Activated CD8-positive, alpha-beta T cell treated with anti-CD3 and anti-CD28 coated beads for 36 hours (primary cell): ENCODE measurements around the gene TRNAU1AP. TPM values are rescaled to one million over a fixed set of nuclear protein-coding genes. Genes with fewer than 3 reads are reported as not detected.

Experiments
- ATAC-seq: fragments of 200-7000 bp; cut with Tn5 transposase; one replicate; pipeline ENCODE4 v1.10.0; 2021; ENCODE audit warnings: mild to moderate bottlenecking, moderate library complexity
- CTCF ChIA-PET: fragments of 350-600 bp; sonication (Branson Sonifier 250); formaldehyde crosslinking; loops from one replicate; lab custom pipeline; 2021; ENCODE audit warnings: antibody characterized with exemption; lab: Charles Lee
- POLR2A ChIA-PET: fragments of 350-600 bp; sonication (Branson Sonifier 250); formaldehyde crosslinking; loops from one replicate; lab custom pipeline; 2021; ENCODE audit warnings: antibody characterized with exemption; lab: Charles Lee
- DNase-seq: peaks from one replicate; pipeline ENCODE4 v3.0.0-alpha.2; 2020
- H3K27ac Mint-ChIP-seq: one replicate; pipeline ENCODE4 v1.8.0; 2021; ENCODE audit warnings: mild to moderate bottlenecking, mixed read lengths
- H3K27me3 Mint-ChIP-seq: one replicate; pipeline ENCODE4 v1.8.0; 2021; ENCODE audit warnings: mixed read lengths
- H3K36me3 Mint-ChIP-seq: one replicate; pipeline ENCODE4 v1.8.0; 2021; ENCODE audit warnings: low read depth, mixed read lengths
- H3K4me1 Mint-ChIP-seq: one replicate; pipeline ENCODE4 v1.8.0; 2021; ENCODE audit warnings: low read depth, mixed read lengths
- H3K4me3 Mint-ChIP-seq: one replicate; pipeline ENCODE4 v1.8.0; 2021; ENCODE audit warnings: mild to moderate bottlenecking, moderate library complexity, mixed read lengths
- H3K9me3 Mint-ChIP-seq: one replicate; pipeline ENCODE4 v1.8.0; 2021; ENCODE audit warnings: mixed read lengths
- CTCF ChIP-seq: fragments of 200-600 bp; IDR thresholded peaks from one replicate; pipeline ENCODE4 v1.8.0; 2022; ENCODE audit warnings: antibody characterized with exemption, mild to moderate bottlenecking
- intact Hi-C: fragments of 100-400 bp; cut with micrococcal nuclease; formaldehyde crosslinking; loops from one replicate; pipeline ENCODE4 v1.10.0; 2022
- total RNA-seq, 2 experiments: library from RNA; stranded (reverse); gene quantifications; one replicate each; pipeline ENCODE4 v1.2.3, GENCODE V29; 2021

The TRNAU1AP gene
- total RNA-seq: 10 to 100 TPM; 42.5 to 47.8 TPM

- DNase-seq (peak; percentile 98), ATAC-seq (peak; percentile 97)
- ChIA-PET POLR2A (interaction anchor here (0.7 to 15.5 kb wide), 13 partner anchors 10 to 224 kb away, joined by 3 to 264 read pairs (median 4); partner anchors contain the start of genes MED18, RCC1, RNU11 and TAF12), CTCF (interaction anchor here (1.0 to 5.1 kb wide), 3 partner anchors 27 to 143 kb away, joined by 3 to 30 read pairs (median 3); no protein-coding TSS in a partner anchor)
- H3K36me3 Mint-ChIP-seq: peaks cover 19% of the 10 kb centered on the region
- peaks cover 13% of the 10 kb centered on the region for H3K4me1 Mint-ChIP-seq
- no peaks in the 10 kb centered on the region for H3K9me3 Mint-ChIP-seq
- peak within 1 kb of the TSS; percentile 98 for H3K27ac Mint-ChIP-seq
- no peaks in the 10 kb centered on the region for H3K27me3 Mint-ChIP-seq
- intact Hi-C loops: no loop called here
- TF ChIP-seq CTCF: no peak
- H3K4me3 Mint-ChIP-seq: peak within 1 kb of the TSS; percentile 95
These were observed at the start of gene TRNAU1AP for GRCh38 chr1:28552758-28553663. Gene TRNAU1AP (plus strand): TSS chr1:28553085. CDS start chr1:28553111, 26 bp downstream.

GRCh38 chr1:28503117-28503516 lies 49.8 kb upstream of the TRNAU1AP start:
- no peak for ATAC-seq
- DNase-seq: no peak
- Mint-ChIP-seq H3K27ac (no peak overlapping the region), H3K9me3 (no peaks in the 10 kb centered on the region), H3K4me3 (no peak overlapping the region), H3K27me3 (peaks cover 1% of the 10 kb centered on the region), H3K36me3 (peaks cover 28% of the 10 kb centered on the region), H3K4me1 (peaks cover 5% of the 10 kb centered on the region)
- no peak for TF ChIP-seq CTCF
- intact Hi-C loops: loop anchor here (10.0 kb wide), 1 partner anchor 88 kb away; no protein-coding TSS in a partner anchor
- ChIA-PET CTCF (no interaction called here), POLR2A (no interaction called here)

GRCh38 chr1:28505406-28506187 lies 47.3 kb upstream of the TRNAU1AP start, which contains the start of gene RCC1:
Gene RCC1 (plus strand): TSS chr1:28506043. CDS start chr1:28529867, 23,824 bp downstream.
- Mint-ChIP-seq H3K4me3 (peak within 1 kb of the TSS; percentile 94), H3K27me3 (peaks cover 1% of the 10 kb centered on the region), H3K9me3 (no peaks in the 10 kb centered on the region), H3K27ac (peak within 1 kb of the TSS; percentile 95), H3K4me1 (peaks cover 26% of the 10 kb centered on the region), H3K36me3 (peaks cover 53% of the 10 kb centered on the region)
- ChIA-PET POLR2A (interaction anchor here (0.6 to 9.9 kb wide), 24 partner anchors 11 to 417 kb away, joined by 3 to 315 read pairs (median 4); partner anchors contain the start of genes EYA3, PHACTR4, RNU11 and SESN2), CTCF (interaction anchor here (0.6 to 1.1 kb wide), 2 partner anchors 93 to 146 kb away, joined by 3 to 7 read pairs; no protein-coding TSS in a partner anchor)
- ATAC-seq: peak; percentile 88
- peak; percentile 98 for DNase-seq
- no peak for TF ChIP-seq CTCF
- intact Hi-C loops: loop anchor here (5.0 to 10.0 kb wide), 2 partner anchors 91 to 258 kb away; no protein-coding TSS in a partner anchor

GRCh38 chr1:28506907-28507246 lies 46.0 kb upstream of the TRNAU1AP start:
- intact Hi-C loops: loop anchor here (5.0 to 10.0 kb wide), 2 partner anchors 92 to 260 kb away; no protein-coding TSS in a partner anchor
- no peak for ATAC-seq
- POLR2A ChIA-PET: interaction anchor here (0.6 to 9.9 kb wide), 30 partner anchors 8 to 674 kb away, joined by 3 to 315 read pairs (median 5); partner anchors contain the start of genes ATP5IF1, GMEB1, MED18 and PHACTR4

More at GRCh38 chr1:28506907-28507246, 46.0 kb upstream of the TRNAU1AP start:
- no peak for TF ChIP-seq CTCF
- peaks cover 26% of the 10 kb centered on the region for H3K4me1 Mint-ChIP-seq
- H3K4me3 Mint-ChIP-seq: peak overlapping the region; percentile 94
- peaks cover 63% of the 10 kb centered on the region for H3K36me3 Mint-ChIP-seq
- DNase-seq: no peak
- CTCF ChIA-PET: interaction anchor here (0.7 kb wide), 1 partner anchor 75 kb away, joined by 3 read pairs; no protein-coding TSS in a partner anchor
- peak overlapping the region; percentile 95 for H3K27ac Mint-ChIP-seq
- H3K27me3 Mint-ChIP-seq: peaks cover 1% of the 10 kb centered on the region
- no peaks in the 10 kb centered on the region for H3K9me3 Mint-ChIP-seq
